ENCODE data around the gene NUP210. TPM values are rescaled to one million over a fixed set of nuclear protein-coding genes. Genes with fewer than 3 reads are reported as not detected.

The NUP210 gene
- total RNA-seq, 2 experiments from 2014 or later = 148 TPM

GRCh38 chr3:13266651-13267362 lies 153.3 kb downstream of the NUP210 start:
- Mint-ChIP-seq H3K4me3 (no peak overlapping the region), H3K4me1 (ENCODE audit: low read depth) (peaks cover 7% of the 10 kb centered on the region), H3K27me3 (ENCODE audit: low read depth) (no peaks in the 10 kb centered on the region), H3K36me3 (ENCODE audit: low read depth) (no peaks in the 10 kb centered on the region), H3K9me3 (peaks cover 6% of the 10 kb centered on the region), H3K27ac (no peak overlapping the region)
- intact Hi-C loops (cut with micrococcal nuclease) = no loop called here
- no peak for DNase-seq
- CTCF ChIA-PET = no interaction called here

Other genes with a start within 250 kb of the NUP210 start
- gene HDAC11, start 60.0 kb upstream of the NUP210 start, total RNA-seq = 1 to 10 TPM; 1.6 to 2.4 TPM
- not detected for gene FBLN2, start 128.8 kb upstream of the NUP210 start, total RNA-seq